GM06990 (cell line): ENCODE measurements around the gene ARL4A.

Experiments used
- DNase-seq: peaks from one replicate; pipeline ENCODE4 v3.0.0-alpha.2; 2011; ENCODE audit not compliant: insufficient read length; ENCODE audit errors: extremely low read depth
- H3K27me3 ChIP-seq: replicated peaks from 2 replicates; pipeline ENCODE4 v1.6.0; 2011; ENCODE audit warnings: low read length; ENCODE audit not compliant: control insufficient read depth, insufficient read depth
- H3K36me3 ChIP-seq: 2 replicates; pipeline ENCODE4 v1.5.1; 2011; ENCODE audit warnings: low read length; ENCODE audit not compliant: control insufficient read depth, insufficient read depth
- H3K4me3 ChIP-seq: replicated peaks from 2 replicates; pipeline ENCODE4 v1.5.1; 2011; ENCODE audit warnings: low read depth, mild to moderate bottlenecking, control low read depth, low read length
- CTCF ChIP-seq: IDR thresholded peaks from 2 replicates; pipeline ENCODE4 v1.5.1; 2011; ENCODE audit warnings: low read length, control low read depth, mild to moderate bottlenecking, inconsistent platforms; ENCODE audit not compliant: insufficient read depth, poor library complexity, severe bottlenecking

Gene ARL4A

GRCh38 chr7:12708314-12708713, 20.9 kb downstream of the ARL4A start:
- DNase-seq, result no peak
- no peaks in the 10 kb centered on the region for H3K36me3 ChIP-seq
- no peak for TF ChIP-seq CTCF
- no peak overlapping the region for H3K4me3 ChIP-seq
- H3K27me3 ChIP-seq, result no peaks in the 10 kb centered on the region

DNA sequence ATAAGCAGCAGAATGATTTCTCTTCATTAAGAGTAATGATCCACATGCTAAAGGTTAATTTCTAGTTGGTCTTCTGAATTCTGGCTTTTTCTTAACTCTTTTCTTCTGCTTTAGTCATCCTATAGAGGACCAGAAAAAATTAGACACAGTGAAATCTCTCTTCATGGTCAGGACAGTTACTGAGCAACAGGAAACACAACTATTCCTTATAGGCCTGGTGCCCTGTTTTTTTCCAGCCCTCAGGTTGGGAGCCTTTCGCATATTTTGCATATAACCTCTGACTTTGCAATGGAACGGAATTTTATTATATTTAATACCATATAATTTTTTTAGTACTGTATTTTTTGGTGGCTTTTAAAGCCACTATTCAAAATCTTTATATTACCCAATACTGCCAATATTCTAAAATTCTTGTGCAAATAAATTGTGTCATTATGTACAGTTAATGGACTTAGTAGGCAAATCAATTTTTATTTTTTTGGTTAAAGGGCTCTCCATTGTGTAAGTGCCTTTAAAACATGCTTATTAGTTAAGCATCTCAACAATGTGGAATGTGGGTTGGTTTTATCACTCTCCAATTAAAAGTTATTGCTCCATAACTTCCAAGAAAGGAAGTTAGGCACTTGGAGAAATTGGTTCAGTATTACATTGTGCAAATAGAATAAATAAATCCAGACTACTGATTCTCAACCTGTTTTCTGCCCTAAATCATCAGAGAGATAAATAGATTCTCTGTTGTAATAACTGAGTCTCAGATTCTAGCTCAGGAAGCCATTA, 22.5 kb downstream of the ARL4A start:
- TF ChIP-seq CTCF, result no peak
- no peak for DNase-seq
- no peak overlapping the region for H3K4me3 ChIP-seq
- H3K27me3 ChIP-seq, result no peaks in the 10 kb centered on the region; the same call in 1 of the 2 replicates
- no peaks in the 10 kb centered on the region for H3K36me3 ChIP-seq

- no peaks in the 10 kb centered on the region for H3K36me3 ChIP-seq
- no peak overlapping the region for H3K4me3 ChIP-seq
- TF ChIP-seq CTCF, result no peak
- H3K27me3 ChIP-seq, result no peaks in the 10 kb centered on the region; the same call in 1 of the 2 replicates
- no peak for DNase-seq
Observed at GRCh38 chr7:12711124-12711523, 23.7 kb downstream of the ARL4A start.

DNA sequence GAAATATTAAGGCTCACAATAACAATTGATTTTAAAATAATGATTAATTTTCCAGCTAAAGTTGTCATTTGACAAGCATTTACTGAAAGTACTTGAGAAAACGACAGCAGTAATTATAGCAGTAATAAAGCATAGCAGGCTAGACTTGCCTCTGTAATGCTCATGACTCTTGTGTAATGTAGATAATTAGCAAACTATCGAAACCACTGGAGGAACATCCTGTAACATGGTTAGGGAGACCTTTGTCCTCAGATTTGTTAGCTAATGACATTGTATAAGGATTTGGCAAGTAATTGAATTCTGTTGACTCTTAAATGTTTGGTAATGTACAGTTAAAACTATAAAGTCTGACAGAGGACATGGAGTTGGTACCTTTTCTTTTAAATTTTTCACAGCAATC, 24.8 kb downstream of the ARL4A start:
- no peak overlapping the region for H3K4me3 ChIP-seq
- TF ChIP-seq CTCF, result no peak
- no peaks in the 10 kb centered on the region for H3K36me3 ChIP-seq
- no peaks in the 10 kb centered on the region; the same call in 1 of the 2 replicates for H3K27me3 ChIP-seq
- DNase-seq, result no peak

GRCh38 chr7:12713625-12714378, 26.4 kb downstream of the ARL4A start:
- H3K36me3 ChIP-seq, result no peaks in the 10 kb centered on the region
- no peaks in the 10 kb centered on the region; the same call in 1 of the 2 replicates for H3K27me3 ChIP-seq
- TF ChIP-seq CTCF, result no peak
- H3K4me3 ChIP-seq, result no peak overlapping the region
- DNase-seq, result no peak
